HEK293 (cell line): ENCODE data around the gene DOCK9.

Source experiments
- CTCF ChIA-PET: fragments of 350-600 bp; formaldehyde crosslinking; extraction: SDS; loops from one replicate; lab custom pipeline; 2021; ENCODE audit warnings: antibody characterized with exemption; lab: Yijun Ruan, JAX
- POLR2A ChIA-PET: fragments of 300-600 bp; formaldehyde crosslinking; extraction: SDS; loops from one replicate; lab custom pipeline; 2020; ENCODE audit warnings: antibody characterized with exemption, inconsistent platforms; lab: Yijun Ruan, JAX
- H3K27ac ChIP-seq: fragments of 200-500 bp; sonication (Bioruptor generic); 2 replicates; pipeline ENCODE4 v1.5.1; 2014; ENCODE audit warnings: low read depth, low read length, control low read depth, inconsistent platforms; ENCODE audit errors: extremely low read depth
- H3K36me3 ChIP-seq, 2 experiments: fragments of 200-500 bp in 1 of 2; sonication (Bioruptor generic) in 1 of 2; 1 replicate in 1 of 2; 2 replicates in 1 of 2; pipeline ENCODE4 v1.5.1; 2014 to 2017; ENCODE audit warnings: inconsistent platforms in 2 of 2, low read length in 2 of 2; ENCODE audit not compliant: control insufficient read depth in 2 of 2, insufficient read depth in 1 of 2
- H3K4me1 ChIP-seq: fragments of 200-500 bp; sonication (Bioruptor generic); 2 replicates; pipeline ENCODE4 v1.5.1; 2014; ENCODE audit warnings: mild to moderate bottlenecking, low read length, inconsistent platforms; ENCODE audit not compliant: control insufficient read depth, insufficient read depth
- H3K4me3 ChIP-seq: 2 replicates; pipeline ENCODE4 v1.5.1; 2011; ENCODE audit warnings: low read depth, mild to moderate bottlenecking, control low read depth, low read length, moderate library complexity
- H3K9me3 ChIP-seq: fragments of 200-500 bp; sonication (Bioruptor generic); 2 replicates; pipeline ENCODE4 v1.5.1; 2014; ENCODE audit warnings: low read depth, low read length, inconsistent platforms; ENCODE audit not compliant: control insufficient read depth, insufficient read depth
- GLIS1 ChIP-seq: fragments of 450-650 bp; formaldehyde crosslinking; IDR thresholded peaks from 2 replicates; pipeline ENCODE4 v1.5.1; 2016; ENCODE audit warnings: missing biosample characterization, missing genetic modification characterization
- HOXD13 ChIP-seq: sonication (generic); formaldehyde crosslinking; IDR thresholded peaks from 2 replicates; pipeline ENCODE4 v1.8.0; 2022; ENCODE audit warnings: missing genetic modification reagents, borderline replicate concordance
- RBAK ChIP-seq: fragments of 450-650 bp; formaldehyde crosslinking; IDR thresholded peaks from 2 replicates; pipeline ENCODE4 v1.5.1; 2016; ENCODE audit warnings: missing biosample characterization, missing genetic modification characterization
- SETDB1 ChIP-seq: IDR thresholded peaks from one replicate; pipeline ENCODE4 v1.6.1; 2017; ENCODE audit warnings: mild to moderate bottlenecking, low read length, moderate library complexity, mixed read lengths; ENCODE audit not compliant: insufficient read length
- SP3 ChIP-seq: fragments of 450-650 bp; formaldehyde crosslinking; IDR thresholded peaks from 2 replicates; pipeline ENCODE4 v1.5.1; 2016; ENCODE audit warnings: missing biosample characterization, missing genetic modification characterization
- WT1 ChIP-seq: fragments of 450-650 bp; formaldehyde crosslinking; IDR thresholded peaks from 2 replicates; pipeline ENCODE4 v1.5.1; 2016; ENCODE audit warnings: missing biosample characterization, missing genetic modification characterization
- ZNF121 ChIP-seq: fragments of 450-650 bp; formaldehyde crosslinking; IDR thresholded peaks from 2 replicates; pipeline ENCODE4 v1.5.1; 2016; ENCODE audit warnings: missing biosample characterization, missing genetic modification characterization
- ZNF132 ChIP-seq: fragments of 450-650 bp; formaldehyde crosslinking; IDR thresholded peaks from 2 replicates; pipeline ENCODE4 v1.5.1; 2017; ENCODE audit warnings: missing biosample characterization, missing genetic modification characterization, borderline replicate concordance
- ZNF155 ChIP-seq: fragments of 450-650 bp; formaldehyde crosslinking; IDR thresholded peaks from 2 replicates; pipeline ENCODE4 v1.5.1; 2016; ENCODE audit warnings: missing biosample characterization, missing genetic modification characterization
- ZNF16 ChIP-seq: fragments of 450-650 bp; formaldehyde crosslinking; IDR thresholded peaks from 2 replicates; pipeline ENCODE4 v1.5.1; 2016; ENCODE audit warnings: low read depth, missing biosample characterization, missing genetic modification characterization
- ZNF19 ChIP-seq: fragments of 450-650 bp; formaldehyde crosslinking; IDR thresholded peaks from 2 replicates; pipeline ENCODE4; 2016; ENCODE audit warnings: missing biosample characterization, missing genetic modification characterization, low read depth
- ZNF2 ChIP-seq: fragments of 450-650 bp; formaldehyde crosslinking; IDR thresholded peaks from 2 replicates; pipeline ENCODE4 v1.5.1; 2016; ENCODE audit warnings: missing biosample characterization, missing genetic modification characterization
- ZNF23 ChIP-seq: fragments of 450-650 bp; formaldehyde crosslinking; IDR thresholded peaks from 2 replicates; pipeline ENCODE4 v1.5.1; 2016; ENCODE audit warnings: missing biosample characterization, missing genetic modification characterization, borderline replicate concordance
- ZNF354C ChIP-seq: fragments of 450-650 bp; formaldehyde crosslinking; IDR thresholded peaks from 2 replicates; pipeline ENCODE4 v1.5.1; 2016; ENCODE audit warnings: missing biosample characterization, missing genetic modification characterization, low read depth, borderline replicate concordance
- ZNF423 ChIP-seq: fragments of 450-650 bp; formaldehyde crosslinking; IDR thresholded peaks from 2 replicates; pipeline ENCODE4 v1.5.1; 2016; ENCODE audit warnings: missing biosample characterization, missing genetic modification characterization
- ZNF433 ChIP-seq: fragments of 450-650 bp; formaldehyde crosslinking; IDR thresholded peaks from 2 replicates; pipeline ENCODE4 v1.5.1; 2016; ENCODE audit warnings: missing biosample characterization, missing genetic modification characterization, low read depth
- ZNF571 ChIP-seq: fragments of 450-650 bp; formaldehyde crosslinking; IDR thresholded peaks from 2 replicates; pipeline ENCODE4 v1.5.0; 2017; ENCODE audit warnings: missing biosample characterization, missing genetic modification characterization
- ZNF626 ChIP-seq: fragments of 450-650 bp; sonication (Bioruptor Pico); formaldehyde crosslinking; IDR thresholded peaks from 2 replicates; pipeline ENCODE4 v1.5.1; 2018; ENCODE audit warnings: missing biosample characterization, missing genetic modification characterization, inconsistent platforms
- ZNF768 ChIP-seq: fragments of 450-650 bp; formaldehyde crosslinking; IDR thresholded peaks from 2 replicates; pipeline ENCODE4 v1.5.1; 2018; ENCODE audit warnings: missing biosample characterization, mild to moderate bottlenecking, missing genetic modification characterization
- ZNF785 ChIP-seq: fragments of 450-650 bp; formaldehyde crosslinking; IDR thresholded peaks from 2 replicates; pipeline ENCODE4 v1.5.1; 2016; ENCODE audit warnings: missing biosample characterization, missing genetic modification characterization
- TF ChIP-seq, protein P1 (sequence below): fragments of 450-650 bp; formaldehyde crosslinking; IDR thresholded peaks from 2 replicates; pipeline ENCODE4 v1.5.1; 2016; ENCODE audit warnings: missing biosample characterization, missing genetic modification characterization
- TF ChIP-seq, protein P2 (sequence below): fragments of 450-650 bp; formaldehyde crosslinking; IDR thresholded peaks from 2 replicates; pipeline ENCODE4 v1.5.1; 2016; ENCODE audit warnings: missing biosample characterization, missing genetic modification characterization
- TF ChIP-seq, protein P3 (sequence below): fragments of 450-650 bp; formaldehyde crosslinking; IDR thresholded peaks from 2 replicates; pipeline ENCODE4 v1.5.1; 2016; ENCODE audit warnings: missing biosample characterization, missing genetic modification characterization

Gene DOCK9

DNA sequence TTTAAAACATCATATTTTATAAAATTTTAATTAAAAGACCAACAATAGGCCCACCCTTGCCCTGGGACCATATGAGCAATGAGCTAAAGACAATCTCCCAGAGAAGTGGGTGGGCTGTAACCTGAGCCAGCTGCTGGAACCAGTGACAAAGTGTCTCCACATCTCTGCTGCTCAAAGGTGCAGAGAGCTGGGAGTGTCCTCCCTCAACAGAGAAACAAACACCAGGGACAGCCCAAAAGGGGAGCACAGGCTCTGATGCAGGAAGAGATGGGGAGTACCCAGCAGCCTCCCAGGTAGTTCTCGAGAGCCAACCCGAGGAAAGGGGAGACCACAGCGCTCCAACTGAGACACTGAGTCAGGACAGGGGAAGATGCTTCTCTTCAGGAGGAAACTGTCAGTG lies 39.1 kb downstream of the DOCK9 start:
- ChIA-PET CTCF (no interaction called here), POLR2A (no interaction called here)
- H3K9me3 ChIP-seq: no peaks in the 10 kb centered on the region
- no peak overlapping the region for H3K4me3 ChIP-seq
- H3K4me1 ChIP-seq: peaks cover 3% of the 10 kb centered on the region; the same call in 1 of the 2 replicates
- H3K36me3 ChIP-seq: no peaks in the 10 kb centered on the region
- no peak overlapping the region for H3K27ac ChIP-seq
- no peak for TF ChIP-seq ZNF433 (tag by site-specific recombination)
- TF ChIP-seq ZNF571: no peak
- no peak for TF ChIP-seq ZNF785 (tag by site-specific recombination)
- TF ChIP-seq ZNF16 (tag by site-specific recombination): no peak
- TF ChIP-seq, protein P1, sequence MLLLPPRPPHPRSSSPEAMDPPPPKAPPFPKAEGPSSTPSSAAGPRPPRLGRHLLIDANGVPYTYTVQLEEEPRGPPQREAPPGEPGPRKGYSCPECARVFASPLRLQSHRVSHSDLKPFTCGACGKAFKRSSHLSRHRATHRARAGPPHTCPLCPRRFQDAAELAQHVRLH (tag by site-specific recombination): no peak
- TF ChIP-seq, protein P2, sequence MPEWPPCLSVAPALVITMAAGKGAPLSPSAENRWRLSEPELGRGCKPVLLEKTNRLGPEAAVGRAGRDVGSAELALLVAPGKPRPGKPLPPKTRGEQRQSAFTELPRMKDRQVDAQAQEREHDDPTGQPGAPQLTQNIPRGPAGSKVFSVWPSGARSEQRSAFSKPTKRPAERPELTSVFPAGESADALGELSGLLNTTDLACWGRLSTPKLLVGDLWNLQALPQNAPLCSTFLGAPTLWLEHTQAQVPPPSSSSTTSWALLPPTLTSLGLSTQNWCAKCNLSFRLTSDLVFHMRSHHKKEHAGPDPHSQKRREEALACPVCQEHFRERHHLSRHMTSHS (tag by site-specific recombination): no peak
- TF ChIP-seq ZNF132 (tag by site-specific recombination): no peak
- no peak for TF ChIP-seq ZNF354C (tag by site-specific recombination)
- TF ChIP-seq, protein P3, sequence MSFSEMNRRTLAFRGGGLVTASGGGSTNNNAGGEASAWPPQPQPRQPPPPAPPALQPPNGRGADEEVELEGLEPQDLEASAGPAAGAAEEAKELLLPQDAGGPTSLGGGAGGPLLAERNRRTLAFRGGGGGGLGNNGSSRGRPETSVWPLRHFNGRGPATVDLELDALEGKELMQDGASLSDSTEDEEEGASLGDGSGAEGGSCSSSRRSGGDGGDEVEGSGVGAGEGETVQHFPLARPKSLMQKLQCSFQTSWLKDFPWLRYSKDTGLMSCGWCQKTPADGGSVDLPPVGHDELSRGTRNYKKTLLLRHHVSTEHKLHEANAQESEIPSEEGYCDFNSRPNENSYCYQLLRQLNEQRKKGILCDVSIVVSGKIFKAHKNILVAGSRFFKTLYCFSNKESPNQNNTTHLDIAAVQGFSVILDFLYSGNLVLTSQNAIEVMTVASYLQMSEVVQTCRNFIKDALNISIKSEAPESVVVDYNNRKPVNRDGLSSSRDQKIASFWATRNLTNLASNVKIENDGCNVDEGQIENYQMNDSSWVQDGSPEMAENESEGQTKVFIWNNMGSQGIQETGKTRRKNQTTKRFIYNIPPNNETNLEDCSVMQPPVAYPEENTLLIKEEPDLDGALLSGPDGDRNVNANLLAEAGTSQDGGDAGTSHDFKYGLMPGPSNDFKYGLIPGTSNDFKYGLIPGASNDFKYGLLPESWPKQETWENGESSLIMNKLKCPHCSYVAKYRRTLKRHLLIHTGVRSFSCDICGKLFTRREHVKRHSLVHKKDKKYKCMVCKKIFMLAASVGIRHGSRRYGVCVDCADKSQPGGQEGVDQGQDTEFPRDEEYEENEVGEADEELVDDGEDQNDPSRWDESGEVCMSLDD (tag by site-specific recombination): no peak
- TF ChIP-seq RBAK: no peak
- no peak for TF ChIP-seq SETDB1
- no peak for TF ChIP-seq ZNF423 (tag by site-specific recombination)
- no peak for TF ChIP-seq HOXD13 (CRISPR knock-in tag)
- no peak for TF ChIP-seq ZNF19 (tag by site-specific recombination)
- TF ChIP-seq, all 188 proteins: peak for 0

- no peak overlapping the region for H3K27ac ChIP-seq
- peaks cover 3% of the 10 kb centered on the region; the same call in 1 of the 2 replicates for H3K4me1 ChIP-seq
- no peak overlapping the region for H3K4me3 ChIP-seq
- TF ChIP-seq SP3 (tag by site-specific recombination) (no peak), ZNF768 (tag by site-specific recombination) (no peak), GLIS1 (tag by site-specific recombination) (no peak), ZNF121 (tag by site-specific recombination) (no peak), ZNF23 (tag by site-specific recombination) (no peak), ZNF155 (no peak), ZNF2 (tag by site-specific recombination) (no peak), ZNF626 (no peak), WT1 (tag by site-specific recombination) (no peak)
- TF ChIP-seq, protein P1 (tag by site-specific recombination): no peak
- CTCF ChIA-PET: interaction anchor here (0.6 kb wide), 1 partner anchor 1900 kb away, joined by 3 read pairs; no protein-coding TSS in a partner anchor
- H3K36me3 ChIP-seq: no peaks in the 10 kb centered on the region
- POLR2A ChIA-PET: no interaction called here
- H3K9me3 ChIP-seq: no peaks in the 10 kb centered on the region
These were observed 39.9 kb downstream of the DOCK9 start for GRCh38 chr13:98937911-98938381.
